Measurements from ENCODE around the gene MIPOL1.

Gene MIPOL1

DNA sequence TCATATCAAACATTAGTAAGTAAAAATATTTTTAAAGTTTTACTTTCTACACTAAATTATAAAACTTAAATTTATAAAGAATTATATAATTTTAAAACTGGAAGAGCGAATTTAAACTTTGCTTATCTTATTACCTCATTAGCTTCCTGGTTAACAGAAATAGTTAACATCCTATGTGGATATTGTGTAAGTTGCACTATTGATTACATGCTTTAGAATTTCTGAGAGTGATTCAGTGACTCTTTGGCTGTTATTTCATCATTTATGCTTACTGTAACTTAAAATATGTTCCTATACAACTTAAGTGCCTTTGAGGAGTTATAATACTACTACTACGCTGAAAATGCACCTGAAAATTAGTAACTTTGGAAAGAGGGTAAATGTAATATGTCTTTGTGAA, 295.9 kb downstream of the MIPOL1 start (continued):
- TF ChIP-seq ZNF561 (tag by site-specific recombination; IDR thresholded peaks at IDR 0.05; ENCODE audit: borderline replicate concordance) (no peak), ZNF19 (tag by site-specific recombination; IDR thresholded peaks at IDR 0.05; ENCODE audit: low read depth) (no peak), ZBTB7A (tag by site-specific recombination; IDR thresholded peaks at IDR 0.05; ENCODE audit: low read depth) (no peak), ZNF610 (tag by site-specific recombination; IDR thresholded peaks at IDR 0.05; ENCODE audit: borderline replicate concordance) (no peak), ZNF777 (tag by site-specific recombination; IDR thresholded peaks at IDR 0.05; ENCODE audit: borderline replicate concordance) (no peak)

DNA sequence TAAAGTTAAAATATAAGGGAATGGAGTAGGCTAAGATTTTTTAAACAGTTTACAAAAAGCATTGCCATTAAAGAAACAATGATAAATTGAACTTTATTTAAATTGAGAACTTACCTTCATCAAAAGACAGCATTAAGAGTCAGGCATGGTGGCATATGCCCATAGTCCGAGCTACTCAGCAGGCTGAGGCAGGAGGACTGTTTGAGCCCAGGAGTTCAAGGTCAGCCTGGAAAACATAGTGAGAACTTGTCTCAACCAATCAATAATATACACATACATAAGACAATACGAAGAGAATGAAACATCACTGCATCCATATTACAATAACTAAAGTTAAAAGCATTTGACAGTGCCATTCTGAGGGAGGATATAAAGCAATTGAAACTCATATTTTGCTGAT, 299.7 kb downstream of the MIPOL1 start:
- POLR2A ChIA-PET = no interaction called here
- Histone ChIP-seq H3K4me1 (ENCODE audit: control insufficient read depth, insufficient read depth, low read length) (no peaks in the 10 kb centered on the region), H3K27ac (ENCODE audit: extremely low read depth, low read depth, low read length) (no peak overlapping the region), H3K4me3 (ENCODE audit: low read depth, low read length) (no peak overlapping the region), H3K9me3 (ENCODE audit: control insufficient read depth, insufficient read depth, low read depth, low read length) (no peaks in the 10 kb centered on the region), H3K36me3 (ENCODE audit: control insufficient read depth in 2 of 2, insufficient read depth in 1 of 2, low read length in 2 of 2) (peaks cover 0 to 5% of the 10 kb centered on the region in 2 experiments; a peak in 1 of 3 replicates)
- TF ChIP-seq ZNF792 (tag by site-specific recombination; IDR thresholded peaks at IDR 0.05) (no peak), ZNF670 (tag by site-specific recombination; IDR thresholded peaks at IDR 0.05; ENCODE audit: low read depth) (no peak), ZNF624 (tag by site-specific recombination; IDR thresholded peaks at IDR 0.05) (no peak), ZNF610 (tag by site-specific recombination; IDR thresholded peaks at IDR 0.05; ENCODE audit: borderline replicate concordance) (no peak), YY2 (tag by site-specific recombination; IDR thresholded peaks at IDR 0.05) (no peak)
- TF ChIP-seq, protein P1, sequence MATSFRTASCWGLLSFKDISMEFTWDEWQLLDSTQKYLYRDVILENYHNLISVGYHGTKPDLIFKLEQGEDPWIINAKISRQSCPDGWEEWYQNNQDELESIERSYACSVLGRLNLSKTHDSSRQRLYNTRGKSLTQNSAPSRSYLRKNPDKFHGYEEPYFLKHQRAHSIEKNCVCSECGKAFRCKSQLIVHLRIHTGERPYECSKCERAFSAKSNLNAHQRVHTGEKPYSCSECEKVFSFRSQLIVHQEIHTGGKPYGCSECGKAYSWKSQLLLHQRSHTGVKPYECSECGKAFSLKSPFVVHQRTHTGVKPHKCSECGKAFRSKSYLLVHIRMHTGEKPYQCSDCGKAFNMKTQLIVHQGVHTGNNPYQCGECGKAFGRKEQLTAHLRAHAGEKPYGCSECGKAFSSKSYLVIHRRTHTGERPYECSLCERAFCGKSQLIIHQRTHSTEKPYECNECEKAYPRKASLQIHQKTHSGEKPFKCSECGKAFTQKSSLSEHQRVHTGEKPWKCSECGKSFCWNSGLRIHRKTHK (tag by site-specific recombination; IDR thresholded peaks at IDR 0.05) = no peak
- TF ChIP-seq, protein P2, sequence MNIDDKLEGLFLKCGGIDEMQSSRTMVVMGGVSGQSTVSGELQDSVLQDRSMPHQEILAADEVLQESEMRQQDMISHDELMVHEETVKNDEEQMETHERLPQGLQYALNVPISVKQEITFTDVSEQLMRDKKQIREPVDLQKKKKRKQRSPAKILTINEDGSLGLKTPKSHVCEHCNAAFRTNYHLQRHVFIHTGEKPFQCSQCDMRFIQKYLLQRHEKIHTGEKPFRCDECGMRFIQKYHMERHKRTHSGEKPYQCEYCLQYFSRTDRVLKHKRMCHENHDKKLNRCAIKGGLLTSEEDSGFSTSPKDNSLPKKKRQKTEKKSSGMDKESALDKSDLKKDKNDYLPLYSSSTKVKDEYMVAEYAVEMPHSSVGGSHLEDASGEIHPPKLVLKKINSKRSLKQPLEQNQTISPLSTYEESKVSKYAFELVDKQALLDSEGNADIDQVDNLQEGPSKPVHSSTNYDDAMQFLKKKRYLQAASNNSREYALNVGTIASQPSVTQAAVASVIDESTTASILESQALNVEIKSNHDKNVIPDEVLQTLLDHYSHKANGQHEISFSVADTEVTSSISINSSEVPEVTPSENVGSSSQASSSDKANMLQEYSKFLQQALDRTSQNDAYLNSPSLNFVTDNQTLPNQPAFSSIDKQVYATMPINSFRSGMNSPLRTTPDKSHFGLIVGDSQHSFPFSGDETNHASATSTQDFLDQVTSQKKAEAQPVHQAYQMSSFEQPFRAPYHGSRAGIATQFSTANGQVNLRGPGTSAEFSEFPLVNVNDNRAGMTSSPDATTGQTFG (tag by site-specific recombination; IDR thresholded peaks at IDR 0.05; ENCODE audit: borderline replicate concordance) = no peak
- TF ChIP-seq, protein P3, sequence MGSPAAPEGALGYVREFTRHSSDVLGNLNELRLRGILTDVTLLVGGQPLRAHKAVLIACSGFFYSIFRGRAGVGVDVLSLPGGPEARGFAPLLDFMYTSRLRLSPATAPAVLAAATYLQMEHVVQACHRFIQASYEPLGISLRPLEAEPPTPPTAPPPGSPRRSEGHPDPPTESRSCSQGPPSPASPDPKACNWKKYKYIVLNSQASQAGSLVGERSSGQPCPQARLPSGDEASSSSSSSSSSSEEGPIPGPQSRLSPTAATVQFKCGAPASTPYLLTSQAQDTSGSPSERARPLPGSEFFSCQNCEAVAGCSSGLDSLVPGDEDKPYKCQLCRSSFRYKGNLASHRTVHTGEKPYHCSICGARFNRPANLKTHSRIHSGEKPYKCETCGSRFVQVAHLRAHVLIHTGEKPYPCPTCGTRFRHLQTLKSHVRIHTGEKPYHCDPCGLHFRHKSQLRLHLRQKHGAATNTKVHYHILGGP (tag by site-specific recombination; IDR thresholded peaks at IDR 0.05) = no peak
- TF ChIP-seq, protein P4, sequence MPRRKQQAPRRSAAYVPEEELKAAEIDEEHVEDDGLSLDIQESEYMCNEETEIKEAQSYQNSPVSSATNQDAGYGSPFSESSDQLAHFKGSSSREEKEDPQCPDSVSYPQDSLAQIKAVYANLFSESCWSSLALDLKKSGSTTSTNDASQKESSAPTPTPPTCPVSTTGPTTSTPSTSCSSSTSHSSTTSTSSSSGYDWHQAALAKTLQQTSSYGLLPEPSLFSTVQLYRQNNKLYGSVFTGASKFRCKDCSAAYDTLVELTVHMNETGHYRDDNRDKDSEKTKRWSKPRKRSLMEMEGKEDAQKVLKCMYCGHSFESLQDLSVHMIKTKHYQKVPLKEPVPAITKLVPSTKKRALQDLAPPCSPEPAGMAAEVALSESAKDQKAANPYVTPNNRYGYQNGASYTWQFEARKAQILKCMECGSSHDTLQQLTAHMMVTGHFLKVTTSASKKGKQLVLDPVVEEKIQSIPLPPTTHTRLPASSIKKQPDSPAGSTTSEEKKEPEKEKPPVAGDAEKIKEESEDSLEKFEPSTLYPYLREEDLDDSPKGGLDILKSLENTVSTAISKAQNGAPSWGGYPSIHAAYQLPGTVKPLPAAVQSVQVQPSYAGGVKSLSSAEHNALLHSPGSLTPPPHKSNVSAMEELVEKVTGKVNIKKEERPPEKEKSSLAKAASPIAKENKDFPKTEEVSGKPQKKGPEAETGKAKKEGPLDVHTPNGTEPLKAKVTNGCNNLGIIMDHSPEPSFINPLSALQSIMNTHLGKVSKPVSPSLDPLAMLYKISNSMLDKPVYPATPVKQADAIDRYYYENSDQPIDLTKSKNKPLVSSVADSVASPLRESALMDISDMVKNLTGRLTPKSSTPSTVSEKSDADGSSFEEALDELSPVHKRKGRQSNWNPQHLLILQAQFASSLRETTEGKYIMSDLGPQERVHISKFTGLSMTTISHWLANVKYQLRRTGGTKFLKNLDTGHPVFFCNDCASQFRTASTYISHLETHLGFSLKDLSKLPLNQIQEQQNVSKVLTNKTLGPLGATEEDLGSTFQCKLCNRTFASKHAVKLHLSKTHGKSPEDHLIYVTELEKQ (tag by site-specific recombination; IDR thresholded peaks at IDR 0.05; ENCODE audit: borderline replicate concordance) = no peak
- CTCF ChIA-PET = no interaction called here

DNA sequence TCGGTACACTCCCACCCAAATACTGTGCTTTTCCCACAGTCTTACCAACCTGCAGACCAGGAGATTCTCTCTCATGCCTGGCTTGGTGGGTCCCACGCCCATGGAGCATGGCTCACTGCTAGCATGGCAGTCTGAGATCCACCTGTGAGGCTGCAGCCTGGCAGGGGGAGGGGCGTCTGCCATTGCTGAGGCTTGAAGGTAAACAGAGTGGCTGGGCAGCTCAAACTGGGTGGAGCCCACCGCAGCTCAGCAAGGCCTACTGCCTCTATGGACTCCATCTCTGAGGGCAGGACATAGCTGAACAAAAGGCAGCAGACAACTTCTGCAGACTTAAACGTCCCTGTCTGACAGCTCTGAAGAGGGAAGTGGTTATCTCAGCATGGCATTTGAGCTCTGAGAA, 304.1 kb downstream of the MIPOL1 start:
- ChIA-PET POLR2A (no interaction called here), CTCF (interaction anchor here (0.6 kb wide), 1 partner anchor 93 kb away, joined by 3 read pairs; the partner anchor contains the start of gene FOXA1)
- Histone ChIP-seq H3K27ac (ENCODE audit: extremely low read depth, low read depth, low read length) (no peak overlapping the region), H3K9me3 (ENCODE audit: control insufficient read depth, insufficient read depth, low read depth, low read length) (no peaks in the 10 kb centered on the region), H3K36me3 (ENCODE audit: control insufficient read depth in 2 of 2, insufficient read depth in 1 of 2, low read length in 2 of 2) (peaks cover 0 to 5% of the 10 kb centered on the region in 2 experiments; a peak in 1 of 3 replicates), H3K4me1 (ENCODE audit: control insufficient read depth, insufficient read depth, low read length) (no peaks in the 10 kb centered on the region), H3K4me3 (ENCODE audit: low read depth, low read length) (no peak overlapping the region)
- TF ChIP-seq, protein P5, sequence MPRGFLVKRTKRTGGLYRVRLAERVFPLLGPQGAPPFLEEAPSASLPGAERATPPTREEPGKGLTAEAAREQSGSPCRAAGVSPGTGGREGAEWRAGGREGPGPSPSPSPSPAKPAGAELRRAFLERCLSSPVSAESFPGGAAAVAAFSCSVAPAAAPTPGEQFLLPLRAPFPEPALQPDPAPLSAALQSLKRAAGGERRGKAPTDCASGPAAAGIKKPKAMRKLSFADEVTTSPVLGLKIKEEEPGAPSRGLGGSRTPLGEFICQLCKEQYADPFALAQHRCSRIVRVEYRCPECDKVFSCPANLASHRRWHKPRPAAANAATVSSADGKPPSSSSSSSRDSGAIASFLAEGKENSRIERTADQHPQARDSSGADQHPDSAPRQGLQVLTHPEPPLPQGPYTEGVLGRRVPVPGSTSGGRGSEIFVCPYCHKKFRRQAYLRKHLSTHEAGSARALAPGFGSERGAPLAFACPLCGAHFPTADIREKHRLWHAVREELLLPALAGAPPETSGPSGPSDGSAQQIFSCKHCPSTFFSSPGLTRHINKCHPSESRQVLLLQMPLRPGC (tag by site-specific recombination; IDR thresholded peaks at IDR 0.05) = no peak
- TF ChIP-seq, protein P6, sequence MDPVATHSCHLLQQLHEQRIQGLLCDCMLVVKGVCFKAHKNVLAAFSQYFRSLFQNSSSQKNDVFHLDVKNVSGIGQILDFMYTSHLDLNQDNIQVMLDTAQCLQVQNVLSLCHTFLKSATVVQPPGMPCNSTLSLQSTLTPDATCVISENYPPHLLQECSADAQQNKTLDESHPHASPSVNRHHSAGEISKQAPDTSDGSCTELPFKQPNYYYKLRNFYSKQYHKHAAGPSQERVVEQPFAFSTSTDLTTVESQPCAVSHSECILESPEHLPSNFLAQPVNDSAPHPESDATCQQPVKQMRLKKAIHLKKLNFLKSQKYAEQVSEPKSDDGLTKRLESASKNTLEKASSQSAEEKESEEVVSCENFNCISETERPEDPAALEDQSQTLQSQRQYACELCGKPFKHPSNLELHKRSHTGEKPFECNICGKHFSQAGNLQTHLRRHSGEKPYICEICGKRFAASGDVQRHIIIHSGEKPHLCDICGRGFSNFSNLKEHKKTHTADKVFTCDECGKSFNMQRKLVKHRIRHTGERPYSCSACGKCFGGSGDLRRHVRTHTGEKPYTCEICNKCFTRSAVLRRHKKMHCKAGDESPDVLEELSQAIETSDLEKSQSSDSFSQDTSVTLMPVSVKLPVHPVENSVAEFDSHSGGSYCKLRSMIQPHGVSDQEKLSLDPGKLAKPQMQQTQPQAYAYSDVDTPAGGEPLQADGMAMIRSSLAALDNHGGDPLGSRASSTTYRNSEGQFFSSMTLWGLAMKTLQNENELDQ (tag by site-specific recombination; IDR thresholded peaks at IDR 0.05; ENCODE audit: low read depth) = no peak
- TF ChIP-seq ZNF394 (tag by site-specific recombination; IDR thresholded peaks at IDR 0.05; ENCODE audit: borderline replicate concordance) (no peak), ZNF23 (tag by site-specific recombination; IDR thresholded peaks at IDR 0.05; ENCODE audit: borderline replicate concordance) (no peak)
- TF ChIP-seq, protein P7, sequence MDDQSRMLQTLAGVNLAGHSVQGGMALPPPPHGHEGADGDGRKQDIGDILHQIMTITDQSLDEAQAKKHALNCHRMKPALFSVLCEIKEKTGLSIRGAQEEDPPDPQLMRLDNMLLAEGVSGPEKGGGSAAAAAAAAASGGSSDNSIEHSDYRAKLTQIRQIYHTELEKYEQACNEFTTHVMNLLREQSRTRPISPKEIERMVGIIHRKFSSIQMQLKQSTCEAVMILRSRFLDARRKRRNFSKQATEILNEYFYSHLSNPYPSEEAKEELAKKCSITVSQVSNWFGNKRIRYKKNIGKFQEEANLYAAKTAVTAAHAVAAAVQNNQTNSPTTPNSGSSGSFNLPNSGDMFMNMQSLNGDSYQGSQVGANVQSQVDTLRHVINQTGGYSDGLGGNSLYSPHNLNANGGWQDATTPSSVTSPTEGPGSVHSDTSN (CRISPR knock-in tag; IDR thresholded peaks at IDR 0.05) = no peak
